GM12878 (cell line): ENCODE results near the gene SEZ6L2. TPM values are rescaled to one million over a fixed set of nuclear protein-coding genes. Genes with fewer than 3 reads are reported as not detected.

ENCODE experiments used
- ATAC-seq: fragments of 200-7000 bp; cut with Tn5 transposase; 3 replicates; pipeline ENCODE4 v1.9.1; 2020; ENCODE audit warnings: mild to moderate bottlenecking, moderate library complexity
- BruUV-seq: library from RNA; stranded (reverse); fragments of 400-500 nt; replicated peaks from 2 replicates; lab custom pipeline; 2021; lab: Mats Ljungman, UMichigan
- CTCF ChIA-PET: fragments of 300-600 bp; sonication (Branson Sonifier 250); formaldehyde crosslinking; extraction: SDS; loops from one replicate; lab custom pipeline; 2021; ENCODE audit warnings: inconsistent platforms; lab: Yijun Ruan, JAX
- POLR2A ChIA-PET: fragments of 350-600 bp; formaldehyde crosslinking; extraction: SDS; loops from one replicate; lab custom pipeline; 2021; ENCODE audit warnings: inconsistent platforms; lab: Charles Lee
- RAD21 ChIA-PET: fragments of 300-600 bp; sonication (Branson Sonifier 250); formaldehyde crosslinking; loops from one replicate; lab custom pipeline; 2023; ENCODE audit warnings: antibody characterized with exemption; ENCODE audit not compliant: unreplicated experiment; lab: Charles Lee
- SMC1A ChIA-PET: fragments of 300-600 bp; sonication (Branson Sonifier 250); formaldehyde crosslinking; loops from one replicate; lab custom pipeline; 2023; ENCODE audit not compliant: unreplicated experiment, uncharacterized antibody; lab: Charles Lee
- DNase-seq: peaks from one replicate; pipeline ENCODE4 v3.0.0-alpha.2; 2011; ENCODE audit warnings: low read depth, low spot score
- FAIRE-seq: peaks from 3 replicates; lab custom pipeline; 2011; peaks lifted over from hg19 to GRCh38; lab: Jason Lieb, UNC
- H2AFZ ChIP-seq: 2 replicates; pipeline ENCODE4 v1.6.0; 2011; ENCODE audit warnings: low read depth, low read length, control low read depth; ENCODE audit not compliant: control insufficient read depth
- H3K27ac ChIP-seq: 2 replicates; pipeline ENCODE4 v1.5.1; 2011; ENCODE audit warnings: control low read depth; ENCODE audit not compliant: control insufficient read depth, insufficient read depth
- H3K27me3 ChIP-seq, 2 experiments: replicated peaks in 1 of 2; 2 replicates each; pipeline versions ENCODE4 v1.6.0 to v1.6.1; 2011; ENCODE audit warnings: low read length in 1 of 2; ENCODE audit not compliant: control insufficient read depth in 2 of 2, insufficient read depth in 2 of 2
- H3K36me3 ChIP-seq, 2 experiments: 2 replicates each; pipeline ENCODE4 v1.5.1; 2011; ENCODE audit warnings: low read length in 1 of 2; ENCODE audit not compliant: control insufficient read depth in 2 of 2, insufficient read depth in 2 of 2
- H3K4me1 ChIP-seq: 2 replicates; pipeline ENCODE4 v1.6.1; 2011; ENCODE audit warnings: mild to moderate bottlenecking, low read length, moderate library complexity, mixed read lengths; ENCODE audit not compliant: control insufficient read depth, insufficient read depth
- H3K4me2 ChIP-seq: 2 replicates; pipeline ENCODE4 v1.6.0; 2011; ENCODE audit warnings: control low read depth; ENCODE audit not compliant: control insufficient read depth, insufficient read depth
- H3K4me3 ChIP-seq: fragments of 200-600 bp; sonication (generic); 2 replicates; pipeline ENCODE4 v1.5.1; 2016
- H3K79me2 ChIP-seq: 2 replicates; pipeline ENCODE4 v1.6.0; 2011; ENCODE audit warnings: low read length; ENCODE audit not compliant: control insufficient read depth, insufficient read depth
- H3K9ac ChIP-seq: 2 replicates; pipeline ENCODE4 v1.8.0; 2011; ENCODE audit warnings: low read length, control low read depth, mixed read lengths; ENCODE audit not compliant: control insufficient read depth, insufficient read depth
- H3K9me3 ChIP-seq: replicated peaks from 3 replicates; pipeline ENCODE4 v1.5.1; 2011; ENCODE audit warnings: mild to moderate bottlenecking, low read length; ENCODE audit not compliant: control insufficient read depth, insufficient read depth
- H4K20me1 ChIP-seq: 2 replicates; pipeline ENCODE4 v1.6.0; 2011; ENCODE audit not compliant: control insufficient read depth, insufficient read depth
- E4F1 ChIP-seq: fragments of 450-650 bp; IDR thresholded peaks from 2 replicates; pipeline ENCODE4 v1.6.1; 2018; ENCODE audit warnings: borderline replicate concordance, mild to moderate bottlenecking; ENCODE audit not compliant: partially characterized antibody
- KAT2A ChIP-seq: conservative IDR thresholded peaks from 2 replicates; pipeline ENCODE4 v1.6.1; 2011; ENCODE audit warnings: low read depth, low read length; ENCODE audit not compliant: control insufficient read depth
- NKRF ChIP-seq: fragments of 450-650 bp; conservative IDR thresholded peaks from 2 replicates; pipeline ENCODE4 v1.6.1; 2017; ENCODE audit warnings: mild to moderate bottlenecking, moderate library complexity
- POLR2A ChIP-seq: IDR thresholded peaks from 2 replicates; pipeline ENCODE4 v1.6.1; 2011; ENCODE audit warnings: low read depth, mild to moderate bottlenecking, low read length
- RELA ChIP-seq: fragments of 450-650 bp; IDR thresholded peaks from 2 replicates; pipeline ENCODE4 v1.8.0; 2014; ENCODE audit warnings: borderline replicate concordance; ENCODE audit not compliant: partially characterized antibody
- SREBF2 ChIP-seq: IDR thresholded peaks from 2 replicates; pipeline ENCODE4 v1.6.1; 2012; ENCODE audit warnings: mild to moderate bottlenecking, low read length
- WGBS: methylation state at CpG from one replicate; pipeline ENCODE4 v1.1.6; 2016; ENCODE audit warnings: low lambda C conversion rate; ENCODE audit not compliant: insufficient replicate concordance, insufficient coverage; ENCODE audit errors: missing lambda C conversion rate; 5-methylcytosine and 5-hydroxymethylcytosine counted together
- in situ Hi-C: fragments of 300-500 bp; cut with MboI; formaldehyde crosslinking; loops from 9 replicates; pipeline ENCODE4 v1.14.3; 2018; ENCODE audit warnings: mixed read lengths
- intact Hi-C: fragments of 100-400 bp; cut with micrococcal nuclease; formaldehyde crosslinking; loops from one replicate; pipeline ENCODE4 v1.14.2; 2022; ENCODE audit not compliant: unreplicated experiment
- polyA plus RNA-seq, 11 experiments: library from polyadenylated mRNA; depleted of rRNA in 4 of 11; unstranded in 6 of 11; stranded (reverse) in 5 of 11; fragments of >200 nt; fragmentation: Nextera tagmentation in 4 of 11; fragmentation: Illumina TruSeq in 1 of 11; extraction: Ambion mirVana in 4 of 11; extraction: Trizol in 1 of 11; gene quantifications; 1 replicate in 1 of 11; 2 replicates in 10 of 11; pipeline versions ENCODE4 v1.2.1 to v1.2.3, GENCODE V29; 2011 to 2016; ENCODE audit warnings: inconsistent platforms in 2 of 11, missing spikeins in 2 of 11, low read depth in 1 of 11
- total RNA-seq, 4 experiments: library from RNA; depleted of rRNA in 3 of 4; stranded (reverse); fragments of >200 nt in 3 of 4; fragmentation: Illumina TruSeq in 1 of 4; extraction: Trizol in 1 of 4; gene quantifications; 2 replicates each; pipeline versions ENCODE4 v1.2.1 to v1.2.3, GENCODE V29; 2013 to 2021
- TF ChIP-seq, protein P1 (sequence below): IDR thresholded peaks from 2 replicates; pipeline ENCODE4 v1.6.1; 2012; ENCODE audit warnings: low read depth, low read length, improper control_type of control experiment

Gene SEZ6L2
- total and polyA plus RNA-seq, 10 of the 15 experiments (the other 5 are each of a cell fraction or from before 2014, with no cell fraction given), result 0.06 to 0.49 TPM; not detected in 8

- RAD21 ChIA-PET, result interaction anchor here (0.7 kb wide), 1 partner anchor 7 kb away, joined by 4 read pairs; no protein-coding TSS in a partner anchor
- FAIRE-seq (no peak), ATAC-seq (no peak)
- H3K4me2 ChIP-seq, result no peak overlapping the region
- WGBS, result 82% methylated on average over 10 of the region's 10 CpGs
- intact Hi-C loops, result no loop called here
- H4K20me1 ChIP-seq, result no peaks in the 10 kb centered on the region
- H3K27me3 ChIP-seq, result no peaks in the 10 kb centered on the region
- H2AFZ ChIP-seq, result no peak overlapping the region
- no peak overlapping the region for H3K27ac ChIP-seq
- H3K9ac ChIP-seq, result no peak overlapping the region
- H3K4me3 ChIP-seq, result no peak overlapping the region
- CTCF ChIA-PET, result no interaction called here
- SMC1A ChIA-PET, result no interaction called here
- no peaks in the 10 kb centered on the region for H3K9me3 ChIP-seq
- no peaks in the 10 kb centered on the region for H3K4me1 ChIP-seq
- TF ChIP-seq SREBF2 (no peak), POLR2A (0 out of 2 replicates have a peak, but pooled peaks have one; percentile 14)
- TF ChIP-seq, all 136 proteins: peak for 1
- BruUV-seq, result no TSS peak
- POLR2A ChIA-PET, result interaction anchor here (0.7 kb wide), 2 partner anchors 21 to 111 kb away, joined by 4 read pairs; no protein-coding TSS in a partner anchor
- Histone ChIP-seq H3K79me2 (no peaks in the 10 kb centered on the region), H3K36me3 (peaks cover 3 to 8% of the 10 kb centered on the region in 2 experiments; a peak in 3 of 4 replicates)
- no peak for DNase-seq
- in situ Hi-C loops, result no loop called here
Observed at GRCh38 chr16:29840240-29840639, 59.1 kb downstream of the SEZ6L2 start.

DNA sequence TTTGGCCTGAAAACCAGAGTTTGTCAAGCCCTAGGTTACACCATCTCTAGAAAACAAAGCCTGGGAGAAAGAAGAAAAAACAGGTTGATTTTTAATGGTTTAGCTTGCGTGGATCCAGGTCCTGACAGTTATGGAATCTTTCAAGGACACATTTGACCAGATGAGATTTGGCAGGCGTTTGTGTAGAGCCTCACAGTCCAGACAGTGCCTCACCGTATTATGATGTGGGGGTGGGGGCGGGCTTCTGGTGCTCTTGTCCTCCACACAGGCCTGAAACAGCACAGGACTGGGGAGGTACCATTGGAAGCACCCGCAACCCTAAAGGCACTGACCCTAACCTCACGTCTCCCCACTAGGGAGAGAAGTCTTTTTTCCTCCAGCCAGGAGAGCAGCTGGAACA, 59.5 kb downstream of the SEZ6L2 start:
- peaks cover 6 to 8% of the 10 kb centered on the region in 2 experiments; a peak in 3 of 4 replicates for H3K36me3 ChIP-seq
- FAIRE-seq, result no peak
- TF ChIP-seq NKRF (no peak), RELA (no peak), KAT2A (no peak), E4F1 (no peak)
- TF ChIP-seq, protein P1, sequence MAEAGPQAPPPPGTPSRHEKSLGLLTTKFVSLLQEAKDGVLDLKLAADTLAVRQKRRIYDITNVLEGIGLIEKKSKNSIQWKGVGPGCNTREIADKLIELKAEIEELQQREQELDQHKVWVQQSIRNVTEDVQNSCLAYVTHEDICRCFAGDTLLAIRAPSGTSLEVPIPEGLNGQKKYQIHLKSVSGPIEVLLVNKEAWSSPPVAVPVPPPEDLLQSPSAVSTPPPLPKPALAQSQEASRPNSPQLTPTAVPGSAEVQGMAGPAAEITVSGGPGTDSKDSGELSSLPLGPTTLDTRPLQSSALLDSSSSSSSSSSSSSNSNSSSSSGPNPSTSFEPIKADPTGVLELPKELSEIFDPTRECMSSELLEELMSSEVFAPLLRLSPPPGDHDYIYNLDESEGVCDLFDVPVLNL, result no peak

More for the DNA sequence above, 59.5 kb downstream of the SEZ6L2 start:
- no peak for ATAC-seq
- SMC1A ChIA-PET, result no interaction called here
- CTCF ChIA-PET, result no interaction called here
- Histone ChIP-seq H3K9me3 (no peaks in the 10 kb centered on the region), H3K27me3 (no peaks in the 10 kb centered on the region), H3K79me2 (no peaks in the 10 kb centered on the region), H3K9ac (no peak overlapping the region), H3K4me1 (no peaks in the 10 kb centered on the region), H3K4me2 (no peak overlapping the region), H4K20me1 (no peaks in the 10 kb centered on the region), H3K27ac (no peak overlapping the region), H2AFZ (no peak overlapping the region), H3K4me3 (no peak overlapping the region)
- BruUV-seq, result no TSS peak
- DNase-seq, result no peak
- RAD21 ChIA-PET, result interaction anchor here (0.7 kb wide), 1 partner anchor 8 kb away, joined by 4 read pairs; no protein-coding TSS in a partner anchor
- intact Hi-C loops, result no loop called here
- in situ Hi-C loops, result no loop called here
- POLR2A ChIA-PET, result interaction anchor here (0.7 kb wide), 2 partner anchors 21 to 112 kb away, joined by 4 read pairs; no protein-coding TSS in a partner anchor
- 95% methylated on average over 6 of the region's 6 CpGs for WGBS
